Ovary (tissue), 3 donors: ENCODE results near the gene RARA.
"Not testable (repeated sequence)": the region's sequence is repeated elsewhere in the genome, so short reads cannot be mapped to it uniquely, and the experiment has no call there.

Experiments used
- CTCF ChIP-seq, 3 donors: fragments of 450-650 bp in 2 of 3; fragments of 200-600 bp in 1 of 3; IDR thresholded peaks; one replicate each; pipeline versions ENCODE4 v1.5.1 to v1.8.0; 2016 to 2022; ENCODE audit warnings: antibody characterized with exemption in 3 of 3, mild to moderate bottlenecking in 1 of 3
- EP300 ChIP-seq: sonication (generic); formaldehyde crosslinking; IDR thresholded peaks from one replicate; pipeline ENCODE4 v1.6.1; 2017; ENCODE audit warnings: antibody characterized with exemption
- POLR2A ChIP-seq: fragments of 450-650 bp; IDR thresholded peaks from one replicate; pipeline ENCODE4 v1.6.1; 2017; ENCODE audit warnings: antibody characterized with exemption, mild to moderate bottlenecking, moderate library complexity
- donor health status: DM: no; HTN: no; CAD: no.

- not testable (repeated sequence) for TF ChIP-seq CTCF (IDR thresholded peaks at IDR 0.05); EP300; POLR2A
These were observed 4.5 kb upstream of the RARA start for GRCh38 chr17:40304552-40304863.
